Endothelial cell (in vitro differentiated cells): Measurements from ENCODE around the gene PRKCH. TPM values are rescaled to one million over a fixed set of nuclear protein-coding genes. Genes with fewer than 3 reads are reported as not detected.

ENCODE experiments used
- DNase-seq: peaks from one replicate; pipeline ENCODE4 v3.0.0; 2021; ENCODE audit warnings: low spot score
- H3K27ac Mint-ChIP-seq: one replicate; pipeline ENCODE4 v1.8.0; 2021; ENCODE audit warnings: mixed read lengths, inconsistent platforms; ENCODE audit not compliant: unreplicated experiment
- H3K27me3 Mint-ChIP-seq: one replicate; pipeline ENCODE4 v1.8.0; 2021; ENCODE audit warnings: mild to moderate bottlenecking, moderate library complexity, mixed read lengths, inconsistent platforms; ENCODE audit not compliant: unreplicated experiment
- H3K36me3 Mint-ChIP-seq: one replicate; pipeline ENCODE4 v1.8.0; 2021; ENCODE audit warnings: mild to moderate bottlenecking, low read depth, mixed read lengths, inconsistent platforms; ENCODE audit not compliant: unreplicated experiment
- H3K4me1 Mint-ChIP-seq: one replicate; pipeline ENCODE4 v1.8.0; 2021; ENCODE audit warnings: mild to moderate bottlenecking, mixed read lengths, inconsistent platforms; ENCODE audit not compliant: unreplicated experiment
- H3K4me3 Mint-ChIP-seq: one replicate; pipeline ENCODE4 v1.8.0; 2021; ENCODE audit warnings: mild to moderate bottlenecking, mixed read lengths, inconsistent platforms; ENCODE audit not compliant: unreplicated experiment
- H3K9me3 Mint-ChIP-seq: one replicate; pipeline ENCODE4 v1.8.0; 2021; ENCODE audit warnings: mixed read lengths, inconsistent platforms; ENCODE audit not compliant: unreplicated experiment
- total RNA-seq: library from RNA; stranded (reverse); fragmentation: NEBNext Ultra II Directional; extraction: Animal tissue kit (Norgen Biotek cat#: 25700); gene quantifications from one replicate; pipeline ENCODE4 v1.2.1, GENCODE V29; 2021; ENCODE audit not compliant: unreplicated experiment
- TF ChIP-seq, protein P1 (sequence below): fragments of 200-600 bp; sonication (generic); IDR thresholded peaks from one replicate; pipeline ENCODE4 v1.5.0; 2021; ENCODE audit warnings: antibody characterized with exemption; ENCODE audit not compliant: unreplicated experiment

PRKCH gene
- total RNA-seq, 1 donor from 2014 or later = 42.5 TPM

DNA sequence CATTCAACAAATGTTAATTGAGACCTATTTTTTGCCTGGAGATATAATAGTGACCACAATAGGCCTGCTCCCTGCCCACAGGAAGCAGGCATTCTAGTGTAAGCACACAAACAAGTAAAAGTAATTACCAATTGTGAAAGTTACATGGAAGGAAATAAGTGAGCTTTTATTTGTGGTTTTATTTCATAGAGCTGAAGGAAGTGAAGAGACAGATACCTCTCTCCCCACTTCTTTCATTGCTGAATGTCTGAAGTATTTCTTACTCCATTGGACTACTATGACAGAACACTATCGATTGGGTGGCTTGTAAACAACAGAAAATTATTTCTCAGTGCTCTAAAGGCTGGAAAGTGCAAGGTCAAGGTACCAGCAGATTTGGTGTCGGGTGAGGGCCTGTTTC lies 183.5 kb downstream of the PRKCH start:
- peaks cover 5% of the 10 kb centered on the region for H3K27me3 Mint-ChIP-seq
- no peaks in the 10 kb centered on the region for H3K36me3 Mint-ChIP-seq
- H3K4me3 Mint-ChIP-seq = no peak overlapping the region
- no peak overlapping the region for H3K27ac Mint-ChIP-seq
- DNase-seq = no peak
- no peaks in the 10 kb centered on the region for H3K9me3 Mint-ChIP-seq
- peaks cover 16% of the 10 kb centered on the region for H3K4me1 Mint-ChIP-seq
- TF ChIP-seq, protein P1, sequence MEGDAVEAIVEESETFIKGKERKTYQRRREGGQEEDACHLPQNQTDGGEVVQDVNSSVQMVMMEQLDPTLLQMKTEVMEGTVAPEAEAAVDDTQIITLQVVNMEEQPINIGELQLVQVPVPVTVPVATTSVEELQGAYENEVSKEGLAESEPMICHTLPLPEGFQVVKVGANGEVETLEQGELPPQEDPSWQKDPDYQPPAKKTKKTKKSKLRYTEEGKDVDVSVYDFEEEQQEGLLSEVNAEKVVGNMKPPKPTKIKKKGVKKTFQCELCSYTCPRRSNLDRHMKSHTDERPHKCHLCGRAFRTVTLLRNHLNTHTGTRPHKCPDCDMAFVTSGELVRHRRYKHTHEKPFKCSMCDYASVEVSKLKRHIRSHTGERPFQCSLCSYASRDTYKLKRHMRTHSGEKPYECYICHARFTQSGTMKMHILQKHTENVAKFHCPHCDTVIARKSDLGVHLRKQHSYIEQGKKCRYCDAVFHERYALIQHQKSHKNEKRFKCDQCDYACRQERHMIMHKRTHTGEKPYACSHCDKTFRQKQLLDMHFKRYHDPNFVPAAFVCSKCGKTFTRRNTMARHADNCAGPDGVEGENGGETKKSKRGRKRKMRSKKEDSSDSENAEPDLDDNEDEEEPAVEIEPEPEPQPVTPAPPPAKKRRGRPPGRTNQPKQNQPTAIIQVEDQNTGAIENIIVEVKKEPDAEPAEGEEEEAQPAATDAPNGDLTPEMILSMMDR = no peak

DNA sequence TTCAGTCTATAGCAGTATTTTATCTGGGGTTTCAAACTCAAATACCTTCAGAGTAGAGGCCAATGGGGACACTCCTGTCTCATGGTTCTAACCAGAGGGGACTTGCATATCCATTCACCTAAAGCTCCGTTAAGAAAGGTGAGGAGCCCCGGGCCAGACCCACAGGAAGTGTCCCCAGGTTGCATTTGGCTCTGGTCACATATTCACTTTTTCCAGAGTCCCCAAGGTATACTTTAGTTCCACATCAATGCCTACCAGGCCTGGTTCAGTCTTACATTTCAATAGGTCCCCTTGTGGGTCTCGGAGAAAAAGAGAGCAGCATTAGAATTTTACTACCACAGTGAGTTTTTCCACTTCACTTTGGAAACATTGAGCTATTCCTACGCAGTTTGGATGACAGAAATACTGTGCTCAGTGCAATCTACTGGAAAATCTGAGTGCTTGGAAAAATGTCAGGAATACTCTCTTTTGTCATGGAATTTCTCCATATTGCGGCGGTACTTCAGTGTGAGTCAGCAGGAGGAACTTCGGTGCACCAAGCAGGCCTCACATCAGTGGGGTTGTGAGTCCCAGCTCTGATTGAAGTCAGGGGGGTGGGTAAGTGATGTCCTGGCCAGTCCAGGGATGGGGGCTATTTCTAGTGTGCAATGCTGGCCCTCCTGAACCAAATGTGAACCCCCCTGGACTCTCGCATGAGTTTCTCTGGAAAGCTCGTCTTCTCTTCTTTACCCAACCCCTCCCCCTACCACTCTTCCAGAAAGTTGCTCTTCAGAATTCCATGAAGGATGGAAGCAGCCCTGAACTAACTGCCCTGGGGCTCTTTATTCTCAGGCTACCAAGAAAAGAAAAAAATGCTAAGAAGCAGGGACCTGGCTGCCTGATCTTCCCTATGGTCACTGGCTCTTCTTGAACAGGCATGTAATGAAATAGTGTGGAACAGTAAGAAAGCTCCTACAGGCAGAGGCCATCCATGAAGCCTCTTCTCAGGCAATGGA lies 184.7 kb downstream of the PRKCH start:
- no peaks in the 10 kb centered on the region for H3K9me3 Mint-ChIP-seq
- H3K4me1 Mint-ChIP-seq = peaks cover 20% of the 10 kb centered on the region
- DNase-seq = no peak
- H3K27ac Mint-ChIP-seq = no peak overlapping the region
- TF ChIP-seq, protein P1 = no peak
- H3K27me3 Mint-ChIP-seq = peaks cover 5% of the 10 kb centered on the region
- H3K36me3 Mint-ChIP-seq = no peaks in the 10 kb centered on the region
- no peak overlapping the region for H3K4me3 Mint-ChIP-seq

DNA sequence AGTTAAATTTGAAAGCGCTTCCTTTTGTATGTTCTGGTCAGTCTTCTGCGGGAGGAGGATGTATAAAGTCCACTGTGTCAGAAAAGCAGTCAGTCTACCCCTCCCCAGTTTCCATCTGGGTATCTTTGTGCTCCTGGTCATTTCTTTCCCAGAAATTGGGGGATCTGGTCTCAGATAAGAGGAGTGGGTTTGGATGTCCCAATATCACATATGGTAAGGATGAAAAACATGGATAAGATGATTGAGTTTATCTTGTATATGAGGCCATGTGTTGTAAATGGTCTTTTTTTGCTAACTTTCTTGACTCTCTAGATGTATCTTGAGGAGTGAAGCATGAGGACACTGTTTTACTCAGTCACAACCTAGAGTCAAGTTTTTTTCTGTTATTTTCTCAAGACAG lies 187.1 kb downstream of the PRKCH start:
- Mint-ChIP-seq H3K9me3 (no peaks in the 10 kb centered on the region), H3K36me3 (no peaks in the 10 kb centered on the region), H3K4me3 (no peak overlapping the region), H3K27ac (no peak overlapping the region), H3K4me1 (peaks cover 10% of the 10 kb centered on the region), H3K27me3 (peaks cover under 1% of the 10 kb centered on the region)
- DNase-seq = no peak
- TF ChIP-seq, protein P1 = no peak

DNA sequence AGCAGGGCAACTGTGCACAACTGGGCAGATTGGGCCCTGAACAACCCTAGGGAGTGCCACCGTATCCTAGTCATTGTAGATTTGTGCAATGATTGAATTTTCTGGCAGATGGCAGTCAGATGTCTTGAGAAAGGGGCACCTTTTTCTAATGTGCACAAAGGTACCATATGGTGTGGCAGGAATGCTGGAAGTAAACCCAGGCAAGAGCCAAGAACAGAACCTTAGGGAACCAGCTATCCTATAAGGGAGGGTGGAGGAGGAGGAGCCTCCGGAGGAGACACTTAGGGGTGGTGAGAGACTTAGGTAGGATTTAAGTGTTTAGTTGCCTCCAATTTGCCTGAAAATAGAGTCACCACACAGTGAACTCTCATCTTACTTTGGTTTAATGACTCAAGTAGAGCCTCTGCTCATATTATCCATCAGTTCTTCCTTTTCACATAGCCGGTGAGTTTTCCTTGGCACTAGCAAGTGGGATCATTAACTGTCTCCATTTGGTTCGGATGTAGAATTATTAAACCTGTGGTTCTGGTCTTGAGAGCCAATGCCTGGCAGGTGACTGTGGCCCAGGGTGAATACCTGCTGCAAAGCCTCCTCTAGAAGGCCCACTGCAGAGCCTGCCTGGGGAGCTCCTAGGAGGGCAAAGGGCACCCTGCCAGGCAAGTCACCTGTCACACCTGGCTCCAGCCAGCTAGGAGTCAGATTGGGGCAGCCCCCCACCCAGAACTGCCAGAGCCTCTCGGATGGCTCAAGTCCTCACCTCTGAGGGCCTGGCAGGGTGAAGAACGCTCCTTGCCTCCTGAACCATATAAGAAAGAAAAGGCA lies 189.6 kb downstream of the PRKCH start:
- Mint-ChIP-seq H3K9me3 (no peaks in the 10 kb centered on the region), H3K27me3 (no peaks in the 10 kb centered on the region), H3K4me1 (peaks cover 6% of the 10 kb centered on the region), H3K36me3 (no peaks in the 10 kb centered on the region), H3K27ac (no peak overlapping the region), H3K4me3 (no peak overlapping the region)
- TF ChIP-seq, protein P1 = no peak
- no peak for DNase-seq
